Rectal smooth muscle tissue (tissue), 1 donor: ENCODE data around the gene PPP6R3.

Source experiments
- H3K27ac ChIP-seq: one replicate; pipeline ENCODE4 v1.7.0; 2013; ENCODE audit warnings: low read depth, low read length, inconsistent platforms
- H3K27me3 ChIP-seq: one replicate; pipeline ENCODE4 v1.7.0; 2013; ENCODE audit warnings: low read length; ENCODE audit not compliant: control insufficient read depth, insufficient read depth
- H3K36me3 ChIP-seq: one replicate; pipeline ENCODE4 v1.7.0; 2013; ENCODE audit warnings: low read length; ENCODE audit not compliant: control insufficient read depth, insufficient read depth
- H3K4me1 ChIP-seq: one replicate; pipeline ENCODE4 v1.7.0; 2013; ENCODE audit warnings: low read length; ENCODE audit not compliant: control insufficient read depth, insufficient read depth
- H3K4me3 ChIP-seq: one replicate; pipeline ENCODE4 v1.7.0; 2013; ENCODE audit warnings: low read length
- H3K9ac ChIP-seq: one replicate; pipeline ENCODE4 v1.7.0; 2013; ENCODE audit warnings: low read length

PPP6R3 gene, protein sequence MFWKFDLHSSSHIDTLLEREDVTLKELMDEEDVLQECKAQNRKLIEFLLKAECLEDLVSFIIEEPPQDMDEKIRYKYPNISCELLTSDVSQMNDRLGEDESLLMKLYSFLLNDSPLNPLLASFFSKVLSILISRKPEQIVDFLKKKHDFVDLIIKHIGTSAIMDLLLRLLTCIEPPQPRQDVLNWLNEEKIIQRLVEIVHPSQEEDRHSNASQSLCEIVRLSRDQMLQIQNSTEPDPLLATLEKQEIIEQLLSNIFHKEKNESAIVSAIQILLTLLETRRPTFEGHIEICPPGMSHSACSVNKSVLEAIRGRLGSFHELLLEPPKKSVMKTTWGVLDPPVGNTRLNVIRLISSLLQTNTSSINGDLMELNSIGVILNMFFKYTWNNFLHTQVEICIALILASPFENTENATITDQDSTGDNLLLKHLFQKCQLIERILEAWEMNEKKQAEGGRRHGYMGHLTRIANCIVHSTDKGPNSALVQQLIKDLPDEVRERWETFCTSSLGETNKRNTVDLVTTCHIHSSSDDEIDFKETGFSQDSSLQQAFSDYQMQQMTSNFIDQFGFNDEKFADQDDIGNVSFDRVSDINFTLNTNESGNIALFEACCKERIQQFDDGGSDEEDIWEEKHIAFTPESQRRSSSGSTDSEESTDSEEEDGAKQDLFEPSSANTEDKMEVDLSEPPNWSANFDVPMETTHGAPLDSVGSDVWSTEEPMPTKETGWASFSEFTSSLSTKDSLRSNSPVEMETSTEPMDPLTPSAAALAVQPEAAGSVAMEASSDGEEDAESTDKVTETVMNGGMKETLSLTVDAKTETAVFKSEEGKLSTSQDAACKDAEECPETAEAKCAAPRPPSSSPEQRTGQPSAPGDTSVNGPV

DNA sequence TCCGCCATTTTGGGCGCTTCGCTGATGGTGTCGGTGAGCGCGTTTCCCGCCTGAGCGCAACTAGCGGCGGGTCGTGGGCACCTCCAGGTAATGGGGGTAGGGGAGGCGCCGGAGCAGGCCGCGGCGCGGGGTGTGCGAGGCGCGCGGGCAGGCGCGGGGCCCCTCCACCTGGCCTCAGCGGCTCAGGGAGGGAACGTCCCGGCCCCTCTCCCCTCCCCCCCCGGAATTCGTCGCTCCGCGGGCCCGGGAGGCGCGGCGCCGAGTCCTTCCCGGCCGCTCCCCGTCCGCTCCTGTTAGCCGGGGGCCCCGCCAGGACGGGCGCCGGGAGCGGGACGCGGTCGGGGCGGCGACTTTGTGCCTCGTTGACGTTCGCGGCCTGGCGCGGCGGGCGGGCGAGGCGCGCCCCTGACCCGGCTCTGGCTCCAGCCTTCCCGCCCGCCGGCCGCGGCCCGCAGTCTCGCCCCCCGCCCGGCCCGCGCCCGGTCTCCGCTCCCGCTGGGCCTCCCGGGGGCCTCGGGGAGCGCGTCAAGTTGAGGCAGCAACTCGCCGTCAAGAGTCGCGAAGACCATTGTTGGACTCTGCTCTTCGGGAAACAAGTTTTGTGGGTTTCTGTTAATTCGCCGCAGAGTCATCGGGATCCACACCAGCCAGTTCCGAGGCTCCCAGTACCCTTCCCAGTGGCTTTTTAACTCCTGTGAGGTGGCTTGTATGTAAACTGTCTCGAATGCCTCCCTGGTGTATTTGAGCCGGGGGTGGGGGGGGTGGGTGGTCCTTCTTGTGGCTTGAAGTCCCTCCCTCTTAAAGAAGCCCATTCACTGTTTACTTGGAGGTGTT lies at the start of gene PPP6R3:
Gene PPP6R3, plus strand, starts transcription at position 12 of the 834 bp plus-strand sequence. CDS start 76,913 bp downstream, outside the sequence.
- Histone ChIP-seq H3K4me3 (peak within 1 kb of the TSS; percentile 87), H3K27me3 (no peaks in the 10 kb centered on the region), H3K4me1 (peaks cover 24% of the 10 kb centered on the region), H3K36me3 (no peaks in the 10 kb centered on the region), H3K27ac (peak within 1 kb of the TSS; percentile 95), H3K9ac (peak within 1 kb of the TSS; percentile 57)

DNA sequence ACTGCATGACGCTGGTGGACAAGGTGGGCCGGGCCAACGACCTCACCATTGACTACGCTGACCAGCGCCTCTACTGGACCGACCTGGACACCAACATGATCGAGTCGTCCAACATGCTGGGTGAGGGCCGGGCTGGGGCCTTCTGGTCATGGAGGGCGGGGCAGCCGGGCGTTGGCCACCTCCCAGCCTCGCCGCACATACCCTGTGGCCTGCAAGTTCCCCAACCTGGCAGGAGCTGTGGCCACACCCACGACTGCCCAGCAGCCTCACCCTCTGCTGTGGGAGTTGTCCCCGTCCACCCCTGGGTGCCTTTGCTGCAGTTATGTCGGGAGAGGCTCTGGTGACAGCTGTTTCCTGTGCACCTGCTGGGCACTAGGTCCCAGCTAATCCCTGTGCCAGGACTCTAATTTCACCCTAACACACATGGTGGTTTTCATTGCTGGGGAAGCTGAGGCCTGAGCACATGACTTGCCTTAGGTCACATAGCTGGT lies 49.0 kb upstream of the PPP6R3 start:
- no peak overlapping the region for H3K4me3 ChIP-seq
- peaks cover 27% of the 10 kb centered on the region for H3K36me3 ChIP-seq
- H3K27me3 ChIP-seq = no peaks in the 10 kb centered on the region
- no peak overlapping the region for H3K27ac ChIP-seq
- H3K4me1 ChIP-seq = no peaks in the 10 kb centered on the region
- no peak overlapping the region for H3K9ac ChIP-seq

DNA sequence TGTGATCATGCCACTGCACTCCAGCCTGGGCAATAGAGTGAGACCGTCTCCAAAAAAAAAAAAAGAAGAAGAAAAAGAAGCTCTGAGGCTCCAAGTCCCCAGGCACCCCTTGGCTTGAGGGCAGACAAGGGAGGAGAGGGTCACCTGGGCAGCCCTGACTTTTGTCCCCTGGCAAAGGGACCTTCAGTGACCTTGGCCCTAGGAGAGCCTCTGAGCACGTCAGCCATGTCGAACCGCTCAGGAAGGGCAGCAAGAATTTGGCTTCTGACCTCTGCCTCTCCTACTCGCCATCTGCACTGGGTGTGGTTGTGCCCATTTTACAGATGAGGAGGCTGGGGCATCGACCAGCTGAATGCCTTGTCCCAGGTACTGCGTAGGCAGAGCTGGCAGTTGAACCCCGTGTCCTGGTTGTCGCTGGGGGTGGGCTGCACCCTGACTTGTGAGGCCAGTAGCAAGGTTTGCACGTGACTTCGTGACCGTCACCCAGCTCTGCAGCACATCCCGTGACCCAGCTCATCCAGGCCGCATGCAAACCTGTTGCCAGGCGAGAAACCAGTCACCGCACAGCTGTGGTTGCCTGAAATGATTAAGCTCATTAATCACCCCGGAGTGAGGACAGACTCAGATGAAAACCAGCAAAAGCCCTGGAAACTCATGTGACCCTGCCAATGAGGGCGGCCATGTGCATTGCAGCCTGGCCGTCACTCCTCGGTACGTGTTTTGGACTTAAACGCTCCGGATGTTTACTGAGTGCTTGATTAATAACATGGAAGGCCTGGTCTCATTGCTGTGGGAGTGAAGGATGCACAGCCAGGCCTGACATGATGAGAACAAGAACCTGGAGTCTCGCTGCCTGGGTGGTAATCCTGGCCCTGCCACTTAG lies 47.7 kb upstream of the PPP6R3 start:
- Histone ChIP-seq H3K27ac (no peak overlapping the region), H3K9ac (no peak overlapping the region), H3K27me3 (no peaks in the 10 kb centered on the region), H3K4me3 (no peak overlapping the region), H3K4me1 (no peaks in the 10 kb centered on the region), H3K36me3 (peaks cover 29% of the 10 kb centered on the region)

DNA sequence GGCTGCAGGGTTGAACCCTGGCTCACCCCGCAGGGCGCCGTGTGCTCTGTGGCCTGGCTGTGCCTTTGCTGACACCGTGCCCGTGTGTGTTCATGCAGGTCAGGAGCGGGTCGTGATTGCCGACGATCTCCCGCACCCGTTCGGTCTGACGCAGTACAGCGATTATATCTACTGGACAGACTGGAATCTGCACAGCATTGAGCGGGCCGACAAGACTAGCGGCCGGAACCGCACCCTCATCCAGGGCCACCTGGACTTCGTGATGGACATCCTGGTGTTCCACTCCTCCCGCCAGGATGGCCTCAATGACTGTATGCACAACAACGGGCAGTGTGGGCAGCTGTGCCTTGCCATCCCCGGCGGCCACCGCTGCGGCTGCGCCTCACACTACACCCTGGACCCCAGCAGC lies 47.0 kb upstream of the PPP6R3 start:
- no peaks in the 10 kb centered on the region for H3K27me3 ChIP-seq
- peaks cover 31% of the 10 kb centered on the region for H3K36me3 ChIP-seq
- no peak overlapping the region for H3K9ac ChIP-seq
- H3K4me1 ChIP-seq = no peaks in the 10 kb centered on the region
- H3K27ac ChIP-seq = no peak overlapping the region
- H3K4me3 ChIP-seq = no peak overlapping the region

DNA sequence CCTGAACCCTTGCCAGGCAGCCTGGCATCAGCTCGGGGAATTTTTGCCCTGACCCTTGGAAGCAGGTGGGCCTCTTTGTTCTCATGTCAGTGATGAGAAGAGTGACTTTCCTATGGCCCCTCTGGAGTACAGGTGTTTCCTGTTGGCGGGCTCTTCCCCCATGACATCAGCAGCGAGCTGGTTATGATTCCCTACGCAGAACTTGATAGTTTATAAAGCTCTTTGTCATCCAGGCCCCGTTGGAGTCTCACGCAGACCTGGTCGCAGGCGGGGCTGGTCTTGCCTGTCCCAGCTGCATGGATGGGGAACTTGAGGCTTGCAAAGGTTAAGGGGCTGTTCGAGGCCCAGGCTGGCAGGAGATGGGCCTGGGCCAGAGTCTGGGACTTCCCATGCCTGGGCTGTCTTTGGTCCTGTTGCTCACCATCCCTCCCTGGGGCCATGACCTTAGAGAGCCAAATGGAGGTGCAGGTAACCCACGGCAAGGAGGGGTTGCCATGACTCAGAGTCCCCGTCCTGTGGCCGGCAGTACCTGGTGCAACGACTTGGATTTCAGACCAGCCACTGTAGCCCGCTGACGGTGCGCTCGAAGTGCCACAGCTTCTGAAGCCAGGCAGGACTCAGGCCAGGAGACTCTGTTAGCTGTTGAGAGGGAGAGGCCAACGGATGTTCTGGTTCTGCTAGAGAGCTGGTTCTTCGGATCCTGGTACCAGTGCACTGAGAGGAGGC lies 45.9 kb upstream of the PPP6R3 start:
- no peaks in the 10 kb centered on the region for H3K4me1 ChIP-seq
- H3K27me3 ChIP-seq = no peaks in the 10 kb centered on the region
- peaks cover 31% of the 10 kb centered on the region for H3K36me3 ChIP-seq
- no peak overlapping the region for H3K9ac ChIP-seq
- H3K27ac ChIP-seq = no peak overlapping the region
- H3K4me3 ChIP-seq = no peak overlapping the region

DNA sequence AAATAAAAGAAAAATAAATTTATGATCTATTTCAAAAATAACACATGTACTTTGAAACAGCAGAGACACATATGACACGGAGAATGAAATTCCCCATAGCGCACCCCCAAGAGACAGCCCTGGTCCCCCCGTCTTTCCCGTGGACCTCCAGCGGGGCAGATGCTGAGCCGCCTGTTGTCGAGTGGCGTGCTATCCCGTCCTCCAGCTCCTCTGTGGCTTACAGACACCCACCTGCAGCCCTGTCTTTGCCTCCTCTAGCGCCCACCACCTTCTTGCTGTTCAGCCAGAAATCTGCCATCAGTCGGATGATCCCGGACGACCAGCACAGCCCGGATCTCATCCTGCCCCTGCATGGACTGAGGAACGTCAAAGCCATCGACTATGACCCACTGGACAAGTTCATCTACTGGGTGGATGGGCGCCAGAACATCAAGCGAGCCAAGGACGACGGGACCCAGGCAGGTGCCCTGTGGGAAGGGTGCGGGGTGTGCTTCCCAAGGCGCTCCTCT lies 44.4 kb upstream of the PPP6R3 start:
- no peak overlapping the region for H3K9ac ChIP-seq
- H3K4me3 ChIP-seq = no peak overlapping the region
- H3K4me1 ChIP-seq = no peaks in the 10 kb centered on the region
- peaks cover 31% of the 10 kb centered on the region for H3K36me3 ChIP-seq
- no peak overlapping the region for H3K27ac ChIP-seq
- H3K27me3 ChIP-seq = no peaks in the 10 kb centered on the region

DNA sequence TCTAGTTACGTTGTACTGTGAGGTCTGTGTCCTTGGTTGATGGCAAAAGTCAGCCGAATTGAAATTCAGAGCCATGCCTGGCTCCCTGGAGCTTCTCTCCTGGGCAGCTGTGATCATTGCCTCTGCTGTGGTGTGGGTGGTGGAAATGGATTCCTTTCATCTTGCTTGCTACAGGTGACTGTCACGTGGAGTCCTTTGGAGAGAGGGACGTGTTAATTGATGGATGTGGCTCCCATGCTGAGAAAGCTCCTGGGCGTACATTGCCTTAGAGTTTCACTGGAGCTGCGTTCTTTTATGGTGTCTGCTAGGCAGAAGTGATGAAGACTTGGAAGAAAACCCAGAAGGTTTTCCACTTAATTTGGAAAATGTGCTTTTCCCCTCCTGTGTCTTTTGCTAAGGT lies 41.9 kb upstream of the PPP6R3 start:
- H3K9ac ChIP-seq = no peak overlapping the region
- H3K27ac ChIP-seq = no peak overlapping the region
- peaks cover 24% of the 10 kb centered on the region for H3K36me3 ChIP-seq
- H3K4me3 ChIP-seq = no peak overlapping the region
- no peaks in the 10 kb centered on the region for H3K27me3 ChIP-seq
- no peaks in the 10 kb centered on the region for H3K4me1 ChIP-seq

DNA sequence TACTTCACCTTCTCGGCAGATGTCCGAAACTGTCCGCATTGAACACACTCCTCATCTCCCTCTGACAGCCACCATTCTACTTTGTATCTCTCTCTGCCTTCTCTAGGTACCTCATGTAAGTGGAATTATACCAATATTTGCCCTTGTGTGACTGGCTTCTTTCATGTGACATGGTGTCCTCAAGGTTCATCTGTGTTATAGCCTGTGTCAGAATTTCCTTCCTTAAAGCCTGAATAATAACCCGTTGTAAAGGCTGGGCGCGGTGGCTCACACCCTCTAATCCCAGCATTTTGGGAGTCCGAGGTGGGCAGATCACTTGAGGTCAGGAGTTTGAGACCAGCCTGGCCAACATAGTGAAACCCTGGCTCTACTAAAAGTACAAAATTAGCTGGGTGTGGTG lies 40.4 kb upstream of the PPP6R3 start:
- Histone ChIP-seq H3K36me3 (peaks cover 20% of the 10 kb centered on the region), H3K27me3 (no peaks in the 10 kb centered on the region)

DNA sequence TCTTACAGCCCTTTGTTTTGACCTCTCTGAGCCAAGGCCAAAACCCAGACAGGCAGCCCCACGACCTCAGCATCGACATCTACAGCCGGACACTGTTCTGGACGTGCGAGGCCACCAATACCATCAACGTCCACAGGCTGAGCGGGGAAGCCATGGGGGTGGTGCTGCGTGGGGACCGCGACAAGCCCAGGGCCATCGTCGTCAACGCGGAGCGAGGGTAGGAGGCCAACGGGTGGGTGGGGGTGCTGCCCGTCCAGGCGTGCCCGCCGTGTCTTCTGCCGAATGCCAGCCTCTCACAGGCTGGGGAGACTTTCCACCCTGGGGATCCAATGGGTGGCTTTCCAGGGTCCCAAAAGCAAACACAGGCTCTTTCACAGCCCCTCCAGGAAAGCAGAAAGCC lies 37.1 kb upstream of the PPP6R3 start:
- peaks cover 30% of the 10 kb centered on the region for H3K36me3 ChIP-seq
- no peak overlapping the region for H3K27ac ChIP-seq
- no peaks in the 10 kb centered on the region for H3K4me1 ChIP-seq
- no peak overlapping the region for H3K4me3 ChIP-seq
- H3K27me3 ChIP-seq = no peaks in the 10 kb centered on the region
- no peak overlapping the region for H3K9ac ChIP-seq

More for the DNA sequence above, 40.4 kb upstream of the PPP6R3 start:
- Histone ChIP-seq H3K27ac (no peak overlapping the region), H3K4me1 (no peaks in the 10 kb centered on the region), H3K4me3 (no peak overlapping the region), H3K9ac (no peak overlapping the region)

DNA sequence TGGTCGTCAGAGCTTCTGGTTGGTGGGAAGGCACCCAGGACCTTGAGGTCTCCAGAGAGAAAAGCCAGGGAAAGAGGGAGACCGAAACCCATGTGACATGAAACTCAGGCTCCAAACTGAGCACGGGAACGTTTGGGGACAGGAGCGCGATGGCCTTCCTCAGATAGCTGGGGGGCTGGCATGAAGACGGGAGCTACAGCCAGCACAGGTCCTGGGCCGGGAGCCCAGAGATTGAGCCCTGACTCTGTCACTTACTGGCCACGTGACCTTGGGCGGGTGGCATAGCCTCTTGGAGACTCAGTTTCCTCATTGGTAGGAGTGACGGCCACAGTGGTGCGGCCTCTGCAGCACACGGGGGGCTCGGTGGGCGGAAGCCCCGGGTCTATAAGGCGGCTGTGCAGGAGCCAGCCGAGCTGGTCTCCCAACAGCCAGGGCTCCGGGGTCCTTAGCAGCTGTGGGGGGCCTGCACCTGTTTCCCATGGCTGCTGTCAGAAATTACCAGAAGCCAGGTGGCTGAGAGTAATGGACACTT lies 36.4 kb upstream of the PPP6R3 start:
- H3K4me1 ChIP-seq = no peaks in the 10 kb centered on the region
- no peaks in the 10 kb centered on the region for H3K27me3 ChIP-seq
- H3K36me3 ChIP-seq = peaks cover 32% of the 10 kb centered on the region
- H3K27ac ChIP-seq = no peak overlapping the region
- H3K9ac ChIP-seq = no peak overlapping the region
- no peak overlapping the region for H3K4me3 ChIP-seq
